HG03460 (cell line): ENCODE data around the gene NDUFC1.
A peak's percentile ranks its signal among the peaks of the same experiment; 100 is the strongest.
"Not testable (repeated sequence)": the region's sequence is repeated elsewhere in the genome, so short reads cannot be mapped to it uniquely, and the experiment has no call there.

Experiments
- ATAC-seq: cut with Tn5 transposase; IDR thresholded peaks from one replicate; pipeline ENCODE4 v1.9.1; 2021; ENCODE audit not compliant: unreplicated experiment

The NDUFC1 gene

GRCh38 chr4:139299536-139299935 is 2.7 kb downstream of the NDUFC1 start:
- ATAC-seq, result no peak

- ATAC-seq, result no peak
Observed at GRCh38 chr4:139297001-139297410, 5.3 kb downstream of the NDUFC1 start.

GRCh38 chr4:139295942-139296299 is 6.4 kb downstream of the NDUFC1 start:
- no peak for ATAC-seq

- peak; percentile 90 for ATAC-seq
Observed at GRCh38 chr4:139295206-139295941, 6.9 kb downstream of the NDUFC1 start.

- ATAC-seq, result no peak
Observed at GRCh38 chr4:139286186-139286698, 16.0 kb downstream of the NDUFC1 start.

GRCh38 chr4:139282721-139283075 is 19.6 kb downstream of the NDUFC1 start:
- ATAC-seq, result no peak

- no peak for ATAC-seq
Observed at GRCh38 chr4:139282065-139282720, 20.1 kb downstream of the NDUFC1 start.

GRCh38 chr4:139279760-139280620 is 22.3 kb downstream of the NDUFC1 start, which contains the start of gene MGARP:
Gene MGARP, minus strand, starts transcription at chr4:139280225. Its CDS starts 67 bp downstream, at chr4:139280158.
- no peak for ATAC-seq

GRCh38 chr4:139278912-139279759 is 23.1 kb downstream of the NDUFC1 start:
- ATAC-seq, result no peak

GRCh38 chr4:139278485-139278884 is 23.8 kb downstream of the NDUFC1 start:
- ATAC-seq, result no peak

- no peak for ATAC-seq
Observed at GRCh38 chr4:139275281-139275735, 27.0 kb downstream of the NDUFC1 start.

GRCh38 chr4:139274790-139275189 is 27.5 kb downstream of the NDUFC1 start:
- ATAC-seq, result no peak

GRCh38 chr4:139273835-139274234 is 28.4 kb downstream of the NDUFC1 start:
- ATAC-seq, result no peak

GRCh38 chr4:139267301-139267700 is 35.0 kb downstream of the NDUFC1 start:
- ATAC-seq, result no peak

GRCh38 chr4:139266583-139267257 is 35.6 kb downstream of the NDUFC1 start:
- peak; percentile 94 for ATAC-seq

- no peak for ATAC-seq
Observed at GRCh38 chr4:139266208-139266582, 36.1 kb downstream of the NDUFC1 start.

GRCh38 chr4:139265654-139266053 is 36.6 kb downstream of the NDUFC1 start:
- no peak for ATAC-seq

- no peak for ATAC-seq
Observed at GRCh38 chr4:139256349-139256748, 45.9 kb downstream of the NDUFC1 start.

- ATAC-seq, result not testable (repeated sequence)
Observed at GRCh38 chr4:139255581-139255980, 46.7 kb downstream of the NDUFC1 start.

GRCh38 chr4:139253713-139254112 is 48.6 kb downstream of the NDUFC1 start:
- no peak for ATAC-seq
